GM18505 (cell line): ENCODE measurements around the gene PCK1.

Experiments used
- ATAC-seq: cut with Tn5 transposase; IDR thresholded peaks from one replicate; pipeline ENCODE4 v1.9.1; 2021; ENCODE audit not compliant: unreplicated experiment
- POLR2A ChIP-seq: IDR thresholded peaks from 4 replicates; pipeline ENCODE4 v1.6.1; 2011; ENCODE audit warnings: borderline replicate concordance; ENCODE audit not compliant: insufficient read depth, insufficient read length; ENCODE audit errors: extremely low read depth

PCK1 gene

DNA sequence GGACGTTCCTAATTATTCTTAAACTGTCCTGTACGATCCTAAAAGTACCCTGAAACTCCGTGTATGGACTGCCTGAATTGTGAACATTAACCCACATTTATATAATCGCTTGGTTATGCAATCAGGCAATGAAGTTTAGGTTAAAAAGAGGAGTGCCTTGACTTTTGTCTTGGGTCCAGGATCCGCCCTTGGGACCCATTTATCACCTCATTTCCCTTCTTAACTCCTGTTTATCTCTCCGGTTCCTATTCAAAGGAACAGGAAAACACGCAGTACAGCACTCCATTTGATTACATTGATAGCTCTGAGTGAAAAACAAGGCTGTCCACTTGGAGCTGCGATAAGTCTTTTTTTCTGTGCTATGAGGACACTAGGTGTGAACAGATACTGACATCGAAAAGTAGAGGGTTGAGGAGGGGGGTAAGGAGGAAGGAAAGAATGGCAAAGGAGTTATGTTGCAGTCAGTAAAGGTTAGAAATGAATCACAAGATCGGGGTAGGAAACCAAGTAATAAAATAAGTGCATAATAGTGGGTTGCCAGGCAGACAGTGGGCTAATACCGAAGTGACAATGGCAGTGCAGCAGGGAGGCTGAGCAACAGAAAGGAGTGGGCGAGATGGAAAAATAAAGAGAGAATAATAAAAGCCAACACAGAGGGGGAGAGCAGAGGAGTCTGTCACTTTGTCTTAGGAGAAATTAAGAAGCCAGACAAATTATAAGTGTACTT lies 15.9 kb upstream of the PCK1 start:
- no peak for TF ChIP-seq POLR2A
- no peak for ATAC-seq

DNA sequence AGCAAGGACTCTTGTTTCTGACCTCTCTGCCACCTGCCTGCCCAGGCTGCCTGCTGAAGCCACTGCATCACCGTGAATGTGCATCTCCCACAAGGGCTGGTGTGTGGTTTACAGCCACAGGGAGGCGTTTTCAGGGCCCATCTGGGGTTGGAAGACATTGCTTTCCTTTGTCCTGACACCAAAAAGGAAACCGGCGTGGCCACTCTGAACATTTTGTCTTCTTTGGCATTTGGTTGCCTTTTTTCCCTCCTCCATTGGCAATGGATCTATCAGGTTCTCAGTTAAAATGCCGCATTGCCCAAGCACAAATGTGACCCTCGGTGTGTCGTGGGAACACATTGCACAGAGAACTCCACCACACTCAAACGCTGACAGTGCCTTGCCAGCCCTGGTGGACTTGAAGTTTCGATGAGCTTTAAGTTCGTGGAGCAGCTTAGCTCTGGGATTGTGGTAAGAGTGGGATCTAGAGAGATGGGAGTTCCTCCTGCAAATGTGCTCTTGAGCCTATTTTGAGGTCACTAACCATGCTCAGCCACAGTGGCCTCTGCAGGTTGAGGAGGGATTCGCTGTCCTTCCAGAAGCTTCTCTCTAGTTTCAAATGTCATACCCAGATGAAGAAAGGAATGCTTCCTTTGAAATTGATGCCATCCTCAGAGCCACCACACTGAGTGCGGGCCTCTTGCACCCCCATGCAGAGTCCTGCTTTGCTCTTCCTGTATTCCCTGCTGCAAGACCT lies 14.8 kb upstream of the PCK1 start:
- TF ChIP-seq POLR2A: no peak
- ATAC-seq: no peak

DNA sequence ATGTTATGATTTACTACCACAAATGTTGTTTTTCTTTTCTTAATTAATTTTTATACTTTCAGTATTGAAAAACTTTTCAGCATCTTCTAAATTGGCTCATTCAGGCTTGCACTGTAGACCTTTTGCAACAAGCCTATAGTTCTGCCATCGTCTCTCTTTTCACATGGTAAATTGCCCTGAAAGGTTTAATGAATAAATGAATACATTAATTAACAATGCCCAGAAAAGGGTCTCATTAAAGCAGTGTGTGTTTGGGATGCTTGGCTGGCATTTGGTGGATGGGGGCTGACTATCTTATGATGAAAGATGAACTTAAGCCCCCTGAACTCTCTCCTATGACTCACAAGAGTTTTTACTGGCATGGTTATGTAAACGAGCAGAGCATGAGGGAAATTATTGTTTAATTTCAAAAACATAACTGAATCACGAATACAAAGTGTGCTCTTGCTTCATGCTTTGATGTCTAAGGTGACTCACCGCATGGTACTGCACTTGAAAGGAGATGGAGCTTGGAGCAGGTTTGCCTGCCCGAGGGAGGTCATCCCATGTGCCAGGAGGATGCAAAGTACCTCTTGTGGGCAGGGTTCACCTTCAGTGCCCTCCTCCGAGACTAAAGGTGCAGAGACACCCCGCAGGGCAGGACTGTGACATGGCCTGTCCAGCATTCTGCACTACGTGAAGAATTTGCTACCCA lies 13.8 kb upstream of the PCK1 start:
- TF ChIP-seq POLR2A: no peak
- ATAC-seq: no peak

DNA sequence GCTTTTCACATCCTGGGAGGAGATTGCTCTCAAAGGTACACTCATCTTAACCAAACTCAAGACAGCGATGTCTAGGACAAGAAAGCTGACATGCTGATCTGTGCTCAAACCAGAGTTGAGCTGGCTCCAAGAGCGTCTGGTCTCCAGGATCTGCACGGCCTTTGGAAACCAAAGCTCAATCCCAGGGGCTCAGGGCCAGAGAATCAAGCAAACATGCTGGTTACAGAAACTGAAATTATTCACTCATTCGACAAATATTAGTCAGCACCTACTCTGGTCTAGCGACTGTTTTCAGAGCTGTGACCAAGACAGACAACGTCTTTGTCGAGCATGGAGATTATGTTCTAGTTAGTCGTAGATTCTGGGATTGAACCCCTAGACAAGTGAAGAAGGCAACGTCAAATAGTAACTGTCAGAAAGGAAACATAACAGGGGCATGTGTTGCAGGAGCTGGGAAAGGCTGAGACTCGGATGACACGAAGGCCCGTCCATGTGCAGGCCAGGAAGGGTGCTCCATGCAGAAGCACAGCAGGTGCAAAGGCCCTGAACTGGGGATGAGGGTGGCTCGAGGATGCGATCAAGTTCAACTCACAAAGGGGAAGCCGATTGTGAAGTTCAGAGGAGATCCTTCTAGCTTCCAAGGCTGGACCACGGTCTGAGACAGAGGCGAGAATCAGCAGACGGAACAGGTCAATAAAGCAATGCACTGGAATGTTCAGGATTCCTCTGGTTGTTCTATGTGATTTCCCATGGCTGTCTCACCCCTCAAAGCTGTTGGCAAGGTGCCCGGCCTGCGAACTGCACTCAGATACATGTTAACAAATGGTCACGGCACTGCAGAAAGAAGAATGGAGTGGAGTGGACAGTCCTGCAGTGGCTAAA lies 12.5 kb upstream of the PCK1 start:
- no peak for ATAC-seq
- TF ChIP-seq POLR2A: no peak

DNA sequence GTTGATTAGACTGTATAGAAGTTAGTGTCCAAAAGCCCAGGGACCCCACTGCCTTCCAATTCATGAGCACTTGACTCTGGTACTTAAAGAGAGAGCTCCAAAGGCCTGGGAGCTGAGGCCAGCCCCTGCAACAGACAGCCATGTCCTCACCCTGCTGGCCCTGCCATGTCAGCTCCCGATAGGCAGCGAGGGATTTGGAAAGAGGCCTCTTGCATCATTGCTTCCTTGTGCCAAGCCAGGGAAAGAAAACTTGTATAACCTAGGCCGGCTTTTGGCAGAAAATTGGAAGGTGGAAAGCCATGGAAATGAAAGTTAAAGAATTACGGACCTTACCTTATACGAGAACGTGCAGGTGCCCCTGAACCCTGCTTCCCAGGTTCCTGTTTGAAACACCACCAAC lies 8.4 kb upstream of the PCK1 start:
- ATAC-seq: no peak
- TF ChIP-seq POLR2A: no peak

DNA sequence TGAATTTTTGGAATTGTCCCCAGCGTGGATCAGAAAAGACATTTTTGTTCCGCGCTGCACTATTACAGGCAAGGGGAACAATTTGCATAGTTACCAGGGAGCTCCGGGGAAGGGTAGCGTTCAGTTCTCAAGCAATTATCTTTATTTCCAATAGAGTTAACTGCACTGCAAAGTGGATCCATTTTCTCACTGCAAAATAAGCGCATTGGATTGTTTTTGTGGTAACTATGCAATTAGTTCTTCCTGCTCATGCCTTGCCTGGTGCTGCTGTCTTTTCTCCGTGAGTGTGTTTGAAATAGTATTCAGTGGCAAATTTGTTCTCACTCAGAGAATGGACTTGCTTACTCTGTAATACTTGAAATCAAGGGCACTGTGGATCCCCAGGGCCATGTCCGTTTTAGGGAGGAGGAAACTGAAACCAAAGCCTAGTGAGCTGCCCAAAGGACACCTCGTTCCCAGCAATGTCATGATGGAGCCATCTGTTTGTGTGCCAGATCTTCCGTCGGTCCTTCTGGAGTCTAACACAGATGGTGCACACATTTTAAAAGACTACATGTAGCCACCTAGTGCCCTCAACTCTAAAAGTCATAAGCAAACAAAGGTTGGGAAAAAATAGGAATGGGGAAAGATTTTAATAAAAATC lies 7.4 kb upstream of the PCK1 start:
- no peak for TF ChIP-seq POLR2A
- ATAC-seq: no peak

DNA sequence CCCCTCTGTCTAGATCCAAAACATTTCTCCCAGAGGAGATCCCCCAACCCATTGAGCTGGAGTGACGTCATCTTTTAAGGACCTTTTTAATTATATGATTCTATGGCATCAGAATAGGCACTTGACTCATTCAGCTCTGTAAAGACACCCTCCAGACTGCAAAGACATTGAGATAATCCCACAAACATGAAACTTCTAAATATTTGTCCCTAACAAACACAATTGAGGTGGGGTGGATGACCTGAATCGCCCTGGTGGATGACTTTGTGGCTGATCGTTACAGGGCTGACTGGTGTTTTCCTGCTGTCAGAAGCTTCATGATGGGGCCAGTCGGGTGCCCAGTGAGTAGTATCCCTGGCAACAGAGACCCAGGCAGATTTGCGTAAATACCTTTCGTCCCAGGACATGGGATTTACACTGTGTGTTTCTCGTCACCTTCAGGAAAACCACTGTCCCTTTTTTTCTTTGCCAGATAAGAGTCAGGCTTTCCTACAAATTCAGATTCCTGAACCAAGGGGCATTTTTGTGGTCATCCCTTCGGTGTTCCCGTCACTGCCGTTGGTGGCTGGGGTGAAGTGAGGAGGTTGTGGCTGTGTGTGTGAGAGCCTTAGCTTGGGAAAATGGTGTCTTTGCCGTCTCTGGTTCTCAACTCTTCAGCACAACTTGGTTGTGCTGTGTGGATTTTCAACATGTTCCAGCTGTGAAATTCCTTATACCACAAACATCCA lies 5.3 kb upstream of the PCK1 start:
- no peak for ATAC-seq
- no peak for TF ChIP-seq POLR2A

DNA sequence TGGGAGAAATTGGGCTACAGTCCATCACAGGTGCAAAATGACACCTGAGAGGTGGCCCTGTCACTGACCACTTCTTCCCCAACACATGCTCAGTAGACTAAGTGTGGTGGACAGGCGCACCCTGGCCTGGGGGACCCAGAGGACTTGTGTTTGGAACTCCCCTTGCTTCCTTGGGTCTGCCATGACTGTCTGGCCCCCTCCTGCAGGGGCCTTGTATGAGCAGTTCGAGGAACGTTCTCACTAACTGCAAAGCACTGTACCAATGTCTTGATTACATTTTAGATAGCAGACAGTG lies 4.0 kb upstream of the PCK1 start:
- no peak for ATAC-seq
- no peak for TF ChIP-seq POLR2A

DNA sequence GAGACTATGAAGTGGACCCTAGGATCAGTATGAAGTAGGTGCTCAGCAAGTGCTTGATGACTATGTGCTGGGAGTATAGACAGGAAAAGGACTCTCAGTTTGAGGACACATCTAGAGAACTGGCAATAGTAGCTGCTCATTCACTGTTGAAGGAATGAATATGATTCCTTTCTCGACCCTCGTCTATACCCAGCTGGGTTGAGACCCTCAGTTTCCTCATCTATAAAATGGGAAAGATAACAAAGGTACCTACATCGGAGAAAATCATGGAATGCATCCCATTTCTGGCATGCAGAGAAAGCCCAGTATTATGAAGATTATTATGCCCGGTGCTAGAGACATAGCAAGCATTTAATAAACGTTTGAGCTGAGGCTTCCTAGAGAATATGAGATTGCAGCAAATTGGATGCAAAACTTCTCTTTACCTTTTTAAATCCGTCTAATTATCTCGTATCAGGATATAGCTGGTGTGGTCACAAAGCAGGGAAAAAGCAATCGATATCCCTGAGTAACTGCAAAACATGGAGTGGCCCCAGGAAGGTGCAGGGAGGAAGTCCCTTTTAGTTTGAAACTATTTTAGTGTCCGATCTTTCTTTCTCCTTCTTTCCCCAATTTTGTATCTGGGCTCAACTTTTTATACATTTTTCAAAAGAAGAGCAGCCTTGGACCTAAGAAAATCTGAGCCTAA lies 2.8 kb upstream of the PCK1 start:
- no peak for TF ChIP-seq POLR2A
- ATAC-seq: no peak

DNA sequence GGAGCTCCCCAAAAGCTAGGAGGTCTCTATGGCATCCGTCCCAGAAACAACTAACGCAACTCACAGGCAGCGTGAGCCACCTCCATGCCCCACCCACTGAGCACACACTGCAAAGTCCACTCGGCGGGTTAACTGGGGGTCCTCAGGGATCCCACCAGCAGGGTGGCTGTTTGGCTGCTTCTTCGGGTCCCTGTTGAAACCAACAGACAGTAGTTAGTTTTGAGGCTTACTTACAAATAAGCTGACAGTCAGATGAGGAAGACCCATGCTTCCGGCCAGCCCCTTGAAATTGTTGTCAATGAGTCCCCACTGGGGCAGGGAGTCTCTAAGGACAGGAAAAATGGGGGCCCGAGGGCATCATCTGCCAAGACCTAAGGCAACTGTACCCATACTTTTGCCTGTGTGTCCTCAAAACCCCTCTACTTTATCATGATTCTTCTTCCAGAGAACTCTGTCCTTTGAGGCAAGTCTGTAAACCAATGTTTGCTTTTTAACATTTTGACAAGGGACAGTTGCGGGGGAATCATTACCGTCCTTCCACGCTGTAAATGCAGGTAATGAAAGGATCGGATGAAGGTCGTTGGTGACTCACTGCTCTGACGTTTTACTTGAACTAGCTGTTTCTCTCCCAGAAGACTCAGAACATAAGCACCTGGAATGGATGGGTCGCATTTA lies 2.2 kb upstream of the PCK1 start:
- ATAC-seq: no peak
- TF ChIP-seq POLR2A: no peak

DNA sequence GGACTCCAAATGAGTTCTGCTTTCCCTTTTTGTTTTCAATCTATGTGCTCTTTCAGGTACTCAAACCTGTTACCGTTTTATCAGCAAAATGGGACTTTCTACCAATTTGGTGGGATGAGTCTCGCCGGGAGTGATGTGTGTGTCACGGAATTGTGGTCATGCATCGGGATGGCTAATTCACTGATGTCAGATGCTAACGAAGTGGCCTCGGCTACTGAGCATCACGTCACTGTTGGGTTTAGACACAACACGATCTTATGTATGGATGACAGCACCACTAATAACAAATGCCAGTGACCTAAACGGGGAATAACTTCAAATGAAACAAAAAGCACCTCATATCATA lies 1.6 kb upstream of the PCK1 start:
- no peak for ATAC-seq
- TF ChIP-seq POLR2A: no peak
